ENCODE results near the gene PCBD2.
A peak's percentile ranks its signal among the peaks of the same experiment; 100 is the strongest.

Gene PCBD2

GRCh38 chr5:135010502-135011354 is 105.8 kb downstream of the PCBD2 start:
- DNase-seq (ENCODE audit: low read depth, low spot score): no peak
- H3K4me3 ChIP-seq (ENCODE audit: low read depth, low read length): no peak overlapping the region
- CTCF ChIA-PET: interaction anchor here (0.8 to 2.6 kb wide), 12 partner anchors 9 to 415 kb away, joined by 3 to 7 read pairs (median 3); no protein-coding TSS in a partner anchor
- POLR2A ChIA-PET: no interaction called here
- TF ChIP-seq, protein P1, sequence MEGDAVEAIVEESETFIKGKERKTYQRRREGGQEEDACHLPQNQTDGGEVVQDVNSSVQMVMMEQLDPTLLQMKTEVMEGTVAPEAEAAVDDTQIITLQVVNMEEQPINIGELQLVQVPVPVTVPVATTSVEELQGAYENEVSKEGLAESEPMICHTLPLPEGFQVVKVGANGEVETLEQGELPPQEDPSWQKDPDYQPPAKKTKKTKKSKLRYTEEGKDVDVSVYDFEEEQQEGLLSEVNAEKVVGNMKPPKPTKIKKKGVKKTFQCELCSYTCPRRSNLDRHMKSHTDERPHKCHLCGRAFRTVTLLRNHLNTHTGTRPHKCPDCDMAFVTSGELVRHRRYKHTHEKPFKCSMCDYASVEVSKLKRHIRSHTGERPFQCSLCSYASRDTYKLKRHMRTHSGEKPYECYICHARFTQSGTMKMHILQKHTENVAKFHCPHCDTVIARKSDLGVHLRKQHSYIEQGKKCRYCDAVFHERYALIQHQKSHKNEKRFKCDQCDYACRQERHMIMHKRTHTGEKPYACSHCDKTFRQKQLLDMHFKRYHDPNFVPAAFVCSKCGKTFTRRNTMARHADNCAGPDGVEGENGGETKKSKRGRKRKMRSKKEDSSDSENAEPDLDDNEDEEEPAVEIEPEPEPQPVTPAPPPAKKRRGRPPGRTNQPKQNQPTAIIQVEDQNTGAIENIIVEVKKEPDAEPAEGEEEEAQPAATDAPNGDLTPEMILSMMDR (IDR thresholded peaks at IDR 0.05; ENCODE audit: insufficient read depth, low read length, missing control alignments): peak; percentile 29

GRCh38 chr5:135011355-135012032 is 106.6 kb downstream of the PCBD2 start:
- ChIA-PET POLR2A (no interaction called here), CTCF (interaction anchor here (1.0 to 2.6 kb wide), 6 partner anchors 8 to 316 kb away, joined by 3 to 7 read pairs (median 4); no protein-coding TSS in a partner anchor)
- no peak overlapping the region for H3K4me3 ChIP-seq (ENCODE audit: low read depth, low read length)
- DNase-seq (ENCODE audit: low read depth, low spot score): no peak
- TF ChIP-seq, protein P1 (IDR thresholded peaks at IDR 0.05; ENCODE audit: insufficient read depth, low read length, missing control alignments): no peak

DNA sequence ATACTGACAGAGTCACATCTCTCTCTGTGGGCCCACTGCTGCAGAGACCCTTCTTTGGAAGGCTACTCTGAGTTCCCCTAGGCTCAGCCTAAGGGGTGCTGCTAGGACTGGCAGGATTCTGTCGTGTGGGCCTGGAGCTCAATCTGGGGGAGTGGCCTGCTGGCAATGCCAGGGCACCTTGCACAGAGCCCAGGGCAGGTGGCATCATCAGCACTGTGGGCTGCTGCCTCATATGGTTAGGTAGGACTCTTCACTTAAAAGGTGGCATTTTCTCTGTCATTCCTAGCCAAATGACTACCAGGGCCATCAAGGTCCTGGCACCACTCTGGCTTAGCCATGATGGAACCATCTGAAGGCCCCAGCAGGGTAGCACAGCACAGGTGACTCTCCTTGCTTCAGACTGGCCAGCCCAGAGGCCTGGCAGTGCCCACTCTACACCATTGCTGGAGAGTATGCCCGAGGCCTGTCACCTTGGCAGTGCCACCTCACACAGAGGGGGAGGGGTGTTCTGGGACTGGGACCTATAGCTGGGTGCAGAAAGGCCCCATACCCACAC is 107.2 kb downstream of the PCBD2 start:
- H3K4me3 ChIP-seq (ENCODE audit: low read depth, low read length): no peak overlapping the region
- ChIA-PET CTCF (interaction anchor here (1.6 to 2.6 kb wide), 3 partner anchors 8 to 178 kb away, joined by 5 to 7 read pairs (median 5); no protein-coding TSS in a partner anchor), POLR2A (no interaction called here)
- DNase-seq (ENCODE audit: low read depth, low spot score): no peak
- TF ChIP-seq, protein P1 (IDR thresholded peaks at IDR 0.05; ENCODE audit: insufficient read depth, low read length, missing control alignments): no peak
